Measurements from ENCODE around the gene USP24.
"Not testable (repeated sequence)": the region's sequence is repeated elsewhere in the genome, so short reads cannot be mapped to it uniquely, and the experiment has no call there.

Gene USP24

GRCh38 chr1:55024163-55024562 is 191.0 kb downstream of the USP24 start:
- DNase-seq, result not testable (repeated sequence)

- peak; percentile 81 to 85 for DNase-seq
Observed at GRCh38 chr1:55021942-55022546, 193.1 kb downstream of the USP24 start.

GRCh38 chr1:55018395-55018794 is 196.8 kb downstream of the USP24 start:
- no peak for DNase-seq

Data from activated CD4-positive, alpha-beta T cell treated with anti-CD3 and anti-CD28 coated beads, Interleukin-2, amount 50 U/mL, for 48 hours (primary cell).